ENCODE results near the gene GAPDHS. TPM values are rescaled to one million over a fixed set of nuclear protein-coding genes. Genes with fewer than 3 reads are reported as not detected.

The GAPDHS gene
- total RNA-seq, 1 experiment from 2014 or later, result not detected

GRCh38 chr19:35590875-35591274 lies 57.6 kb downstream of the GAPDHS start:
- no peak for DNase-seq (ENCODE audit: low read depth, low spot score)
- BruUV-seq (replicated peaks), result no TSS peak
- no peaks in the 10 kb centered on the region for H3K4me1 ChIP-seq (ENCODE audit: control insufficient read depth, insufficient read depth, low read length)
- H3K27me3 ChIP-seq (ENCODE audit: control insufficient read depth, insufficient read depth, low read length), result no peaks in the 10 kb centered on the region
- H3K9me3 ChIP-seq (ENCODE audit: control insufficient read depth, insufficient read depth, low read depth, low read length), result no peaks in the 10 kb centered on the region
- no peak overlapping the region for H3K27ac ChIP-seq (ENCODE audit: low read length)
- no peaks in the 10 kb centered on the region for H3K36me3 ChIP-seq (ENCODE audit: control insufficient read depth, insufficient read depth, low read length)
- in situ Hi-C loops (cut with HindIII; ENCODE audit: low pct_unique_long_range_greater_than_20kb, low sequenced_read_pairs), result no loop called here
- TF ChIP-seq, protein P1, sequence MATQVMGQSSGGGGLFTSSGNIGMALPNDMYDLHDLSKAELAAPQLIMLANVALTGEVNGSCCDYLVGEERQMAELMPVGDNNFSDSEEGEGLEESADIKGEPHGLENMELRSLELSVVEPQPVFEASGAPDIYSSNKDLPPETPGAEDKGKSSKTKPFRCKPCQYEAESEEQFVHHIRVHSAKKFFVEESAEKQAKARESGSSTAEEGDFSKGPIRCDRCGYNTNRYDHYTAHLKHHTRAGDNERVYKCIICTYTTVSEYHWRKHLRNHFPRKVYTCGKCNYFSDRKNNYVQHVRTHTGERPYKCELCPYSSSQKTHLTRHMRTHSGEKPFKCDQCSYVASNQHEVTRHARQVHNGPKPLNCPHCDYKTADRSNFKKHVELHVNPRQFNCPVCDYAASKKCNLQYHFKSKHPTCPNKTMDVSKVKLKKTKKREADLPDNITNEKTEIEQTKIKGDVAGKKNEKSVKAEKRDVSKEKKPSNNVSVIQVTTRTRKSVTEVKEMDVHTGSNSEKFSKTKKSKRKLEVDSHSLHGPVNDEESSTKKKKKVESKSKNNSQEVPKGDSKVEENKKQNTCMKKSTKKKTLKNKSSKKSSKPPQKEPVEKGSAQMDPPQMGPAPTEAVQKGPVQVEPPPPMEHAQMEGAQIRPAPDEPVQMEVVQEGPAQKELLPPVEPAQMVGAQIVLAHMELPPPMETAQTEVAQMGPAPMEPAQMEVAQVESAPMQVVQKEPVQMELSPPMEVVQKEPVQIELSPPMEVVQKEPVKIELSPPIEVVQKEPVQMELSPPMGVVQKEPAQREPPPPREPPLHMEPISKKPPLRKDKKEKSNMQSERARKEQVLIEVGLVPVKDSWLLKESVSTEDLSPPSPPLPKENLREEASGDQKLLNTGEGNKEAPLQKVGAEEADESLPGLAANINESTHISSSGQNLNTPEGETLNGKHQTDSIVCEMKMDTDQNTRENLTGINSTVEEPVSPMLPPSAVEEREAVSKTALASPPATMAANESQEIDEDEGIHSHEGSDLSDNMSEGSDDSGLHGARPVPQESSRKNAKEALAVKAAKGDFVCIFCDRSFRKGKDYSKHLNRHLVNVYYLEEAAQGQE (IDR thresholded peaks at IDR 0.05; ENCODE audit: insufficient read depth in 1 of 2, low read depth in 2 of 2, low read length in 1 of 2), result no peak
- TF ChIP-seq SIN3A (IDR thresholded peaks at IDR 0.05; ENCODE audit: borderline replicate concordance, insufficient read depth, low read depth, low read length), result no peak
- intact Hi-C loops (cut with micrococcal nuclease; ENCODE audit: unreplicated experiment), result no loop called here
- no peak overlapping the region for H3K4me3 ChIP-seq (ENCODE audit: low read depth in 2 of 2, low read length in 2 of 2)
- ChIA-PET POLR2A (no interaction called here), CTCF (interaction anchor here (0.6 to 0.7 kb wide), 2 partner anchors 31 to 433 kb away, joined by 3 read pairs; no protein-coding TSS in a partner anchor)
- ATAC-seq, result no peak

DNA sequence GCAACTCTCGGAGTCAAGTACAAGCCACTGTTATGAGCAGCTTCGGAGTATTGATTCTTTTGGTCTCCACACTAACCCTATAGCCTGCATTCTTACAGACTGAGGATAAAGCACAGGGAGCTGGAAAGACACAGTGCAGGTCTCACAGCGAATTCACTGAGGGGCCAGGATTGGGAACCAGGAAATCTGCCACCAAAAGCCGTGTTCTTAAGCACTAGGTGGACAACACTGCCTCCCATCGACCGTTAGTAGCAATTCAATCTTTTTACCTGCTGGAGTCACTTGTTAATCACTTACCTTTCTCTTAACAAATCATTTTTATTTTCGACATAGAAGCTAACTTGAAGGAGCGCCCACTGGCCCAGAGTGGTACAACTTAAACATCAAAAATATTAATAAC lies 59.0 kb downstream of the GAPDHS start:
- CTCF ChIA-PET, result no interaction called here
- H3K4me3 ChIP-seq (ENCODE audit: low read depth in 2 of 2, low read length in 2 of 2), result no peak overlapping the region

More for the DNA sequence above, 59.0 kb downstream of the GAPDHS start:
- ATAC-seq (no peak; the same call in 1 of the 2 replicates), DNase-seq (ENCODE audit: low read depth, low spot score) (peak; percentile 25)
- H3K27me3 ChIP-seq (ENCODE audit: control insufficient read depth, insufficient read depth, low read length), result no peaks in the 10 kb centered on the region
- no peak overlapping the region for H3K27ac ChIP-seq (ENCODE audit: low read length)
- no TSS peak for BruUV-seq (replicated peaks)
- H3K4me1 ChIP-seq (ENCODE audit: control insufficient read depth, insufficient read depth, low read length), result no peaks in the 10 kb centered on the region
- no peaks in the 10 kb centered on the region for H3K36me3 ChIP-seq (ENCODE audit: control insufficient read depth, insufficient read depth, low read length)
- in situ Hi-C loops (cut with HindIII; ENCODE audit: low pct_unique_long_range_greater_than_20kb, low sequenced_read_pairs), result no loop called here
- TF ChIP-seq, protein P2, sequence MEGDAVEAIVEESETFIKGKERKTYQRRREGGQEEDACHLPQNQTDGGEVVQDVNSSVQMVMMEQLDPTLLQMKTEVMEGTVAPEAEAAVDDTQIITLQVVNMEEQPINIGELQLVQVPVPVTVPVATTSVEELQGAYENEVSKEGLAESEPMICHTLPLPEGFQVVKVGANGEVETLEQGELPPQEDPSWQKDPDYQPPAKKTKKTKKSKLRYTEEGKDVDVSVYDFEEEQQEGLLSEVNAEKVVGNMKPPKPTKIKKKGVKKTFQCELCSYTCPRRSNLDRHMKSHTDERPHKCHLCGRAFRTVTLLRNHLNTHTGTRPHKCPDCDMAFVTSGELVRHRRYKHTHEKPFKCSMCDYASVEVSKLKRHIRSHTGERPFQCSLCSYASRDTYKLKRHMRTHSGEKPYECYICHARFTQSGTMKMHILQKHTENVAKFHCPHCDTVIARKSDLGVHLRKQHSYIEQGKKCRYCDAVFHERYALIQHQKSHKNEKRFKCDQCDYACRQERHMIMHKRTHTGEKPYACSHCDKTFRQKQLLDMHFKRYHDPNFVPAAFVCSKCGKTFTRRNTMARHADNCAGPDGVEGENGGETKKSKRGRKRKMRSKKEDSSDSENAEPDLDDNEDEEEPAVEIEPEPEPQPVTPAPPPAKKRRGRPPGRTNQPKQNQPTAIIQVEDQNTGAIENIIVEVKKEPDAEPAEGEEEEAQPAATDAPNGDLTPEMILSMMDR (IDR thresholded peaks at IDR 0.05), result peak; percentile 83; the same call in 1 of the 2 replicates
- TF ChIP-seq SIN3A (IDR thresholded peaks at IDR 0.05; ENCODE audit: borderline replicate concordance, insufficient read depth, low read depth, low read length), result no peak
- POLR2A ChIA-PET, result interaction anchor here (0.5 to 0.7 kb wide), 2 partner anchors 21 to 97 kb away, joined by 7 to 9 read pairs; no protein-coding TSS in a partner anchor
- intact Hi-C loops (cut with micrococcal nuclease; ENCODE audit: unreplicated experiment), result no loop called here
- H3K9me3 ChIP-seq (ENCODE audit: control insufficient read depth, insufficient read depth, low read depth, low read length), result no peaks in the 10 kb centered on the region

Other genes with a start within 250 kb of the GAPDHS start
- not detected for gene MAG, start 241.3 kb upstream of the GAPDHS start, total RNA-seq (2021; ENCODE audit: unreplicated experiment)
- 0.74 TPM for gene CD22, start 204.3 kb upstream of the GAPDHS start, total RNA-seq (2021; ENCODE audit: unreplicated experiment)
- not detected for gene FFAR1, start 185.6 kb upstream of the GAPDHS start, total RNA-seq (2021; ENCODE audit: unreplicated experiment)
- gene FFAR3, start 175.0 kb upstream of the GAPDHS start, total RNA-seq (2021; ENCODE audit: unreplicated experiment), result not detected
- gene GPR42, start 162.4 kb upstream of the GAPDHS start, total RNA-seq (2021; ENCODE audit: unreplicated experiment), result not detected
- gene FFAR2, start 85.2 kb upstream of the GAPDHS start, total RNA-seq (2021; ENCODE audit: unreplicated experiment), result not detected
- not detected for gene KRTDAP, start 43.0 kb upstream of the GAPDHS start, total RNA-seq (2021; ENCODE audit: unreplicated experiment)
- gene DMKN, start 19.8 kb upstream of the GAPDHS start, total RNA-seq (2021; ENCODE audit: unreplicated experiment), result 5.6 TPM
- 0.39 TPM for gene SBSN, start 5.1 kb upstream of the GAPDHS start, total RNA-seq (2021; ENCODE audit: unreplicated experiment)
- 157 TPM for gene TMEM147, start 12.2 kb downstream of the GAPDHS start, total RNA-seq (2021; ENCODE audit: unreplicated experiment)
- not detected for gene ATP4A, start 30.2 kb downstream of the GAPDHS start, total RNA-seq (2021; ENCODE audit: unreplicated experiment)
- gene PMIS2, start 52.7 kb downstream of the GAPDHS start, total RNA-seq (2021; ENCODE audit: unreplicated experiment), result not detected
- 23.2 TPM for gene HAUS5, start 79.3 kb downstream of the GAPDHS start, total RNA-seq (2021; ENCODE audit: unreplicated experiment)
- 180 TPM for gene RBM42, start 95.6 kb downstream of the GAPDHS start, total RNA-seq (2021; ENCODE audit: unreplicated experiment)
- gene ETV2, start 108.3 kb downstream of the GAPDHS start, total RNA-seq (2021; ENCODE audit: unreplicated experiment), result 2.8 TPM
- 835 TPM for gene COX6B1, start 114.9 kb downstream of the GAPDHS start, total RNA-seq (2021; ENCODE audit: unreplicated experiment)
- gene UPK1A, start 133.1 kb downstream of the GAPDHS start, total RNA-seq (2021; ENCODE audit: unreplicated experiment), result 0.67 TPM
- gene ZBTB32, start 171.1 kb downstream of the GAPDHS start, total RNA-seq (2021; ENCODE audit: unreplicated experiment), result not detected
- gene KMT2B, start 184.5 kb downstream of the GAPDHS start, total RNA-seq (2021; ENCODE audit: unreplicated experiment), result 68.8 TPM
- 12.5 TPM for gene IGFLR1, start 209.0 kb downstream of the GAPDHS start, total RNA-seq (2021; ENCODE audit: unreplicated experiment)
- gene U2AF1L4, start 212.0 kb downstream of the GAPDHS start, total RNA-seq (2021; ENCODE audit: unreplicated experiment), result 29.8 TPM
- gene PSENEN, start 212.2 kb downstream of the GAPDHS start, total RNA-seq (2021; ENCODE audit: unreplicated experiment), result 169 TPM
- gene LIN37, start 215.1 kb downstream of the GAPDHS start, total RNA-seq (2021; ENCODE audit: unreplicated experiment), result 23.5 TPM
- 0.87 TPM for gene HSPB6, start 223.6 kb downstream of the GAPDHS start, total RNA-seq (2021; ENCODE audit: unreplicated experiment)
- gene PROSER3, start 224.7 kb downstream of the GAPDHS start, total RNA-seq (2021; ENCODE audit: unreplicated experiment), result 63.9 TPM
- 35.8 TPM for gene ARHGAP33, start 242.1 kb downstream of the GAPDHS start, total RNA-seq (2021; ENCODE audit: unreplicated experiment)

All from Panc1 (cell line).